Activated B cell treated with CpG ODN at 0.5 μM for 24 hours (primary cell): ENCODE data around the gene FOSL1. TPM values are rescaled to one million over a fixed set of nuclear protein-coding genes. Genes with fewer than 3 reads are reported as not detected.

Experiments
- ATAC-seq: fragments of 200-7000 bp; cut with Tn5 transposase; one replicate; pipeline ENCODE4 v1.10.0; 2021; ENCODE audit warnings: low read depth, mild to moderate bottlenecking, moderate library complexity
- CTCF ChIA-PET: fragments of 350-600 bp; sonication (Branson Sonifier 250); formaldehyde crosslinking; loops from one replicate; lab custom pipeline; 2021; ENCODE audit warnings: antibody characterized with exemption; lab: Charles Lee
- POLR2A ChIA-PET: fragments of 350-600 bp; sonication (Branson Sonifier 250); formaldehyde crosslinking; loops from one replicate; lab custom pipeline; 2021; ENCODE audit warnings: antibody characterized with exemption; lab: Charles Lee
- DNase-seq: peaks from one replicate; pipeline ENCODE4 v3.0.0; 2022
- H3K27ac Mint-ChIP-seq: one replicate; pipeline ENCODE4 v1.8.0; 2020; ENCODE audit warnings: mixed read lengths
- H3K27me3 Mint-ChIP-seq: one replicate; pipeline ENCODE4 v1.8.0; 2021; ENCODE audit warnings: mixed read lengths
- H3K36me3 Mint-ChIP-seq: one replicate; pipeline ENCODE4 v1.8.0; 2021; ENCODE audit warnings: low read depth, mixed read lengths
- H3K4me1 Mint-ChIP-seq: one replicate; pipeline ENCODE4 v1.8.0; 2021; ENCODE audit warnings: mixed read lengths
- H3K4me3 Mint-ChIP-seq: one replicate; pipeline ENCODE4 v1.8.0; 2020; ENCODE audit warnings: mild to moderate bottlenecking, mixed read lengths
- H3K9me3 Mint-ChIP-seq: one replicate; pipeline ENCODE4 v1.8.0; 2020; ENCODE audit warnings: mixed read lengths
- intact Hi-C: fragments of 100-400 bp; cut with micrococcal nuclease; formaldehyde crosslinking; loops from one replicate; pipeline ENCODE4 v1.15.1; 2024
- total RNA-seq: library from RNA; stranded (reverse); gene quantifications from 2 replicates; pipeline ENCODE4 v1.2.3, GENCODE V29; 2022
- TF ChIP-seq, protein P1 (sequence below): fragments of 200-600 bp; IDR thresholded peaks from one replicate; pipeline ENCODE4 v1.8.0; 2022; ENCODE audit warnings: antibody characterized with exemption, mild to moderate bottlenecking

The FOSL1 gene
- total RNA-seq, 1 donor from 2014 or later, result 1.4 TPM

DNA sequence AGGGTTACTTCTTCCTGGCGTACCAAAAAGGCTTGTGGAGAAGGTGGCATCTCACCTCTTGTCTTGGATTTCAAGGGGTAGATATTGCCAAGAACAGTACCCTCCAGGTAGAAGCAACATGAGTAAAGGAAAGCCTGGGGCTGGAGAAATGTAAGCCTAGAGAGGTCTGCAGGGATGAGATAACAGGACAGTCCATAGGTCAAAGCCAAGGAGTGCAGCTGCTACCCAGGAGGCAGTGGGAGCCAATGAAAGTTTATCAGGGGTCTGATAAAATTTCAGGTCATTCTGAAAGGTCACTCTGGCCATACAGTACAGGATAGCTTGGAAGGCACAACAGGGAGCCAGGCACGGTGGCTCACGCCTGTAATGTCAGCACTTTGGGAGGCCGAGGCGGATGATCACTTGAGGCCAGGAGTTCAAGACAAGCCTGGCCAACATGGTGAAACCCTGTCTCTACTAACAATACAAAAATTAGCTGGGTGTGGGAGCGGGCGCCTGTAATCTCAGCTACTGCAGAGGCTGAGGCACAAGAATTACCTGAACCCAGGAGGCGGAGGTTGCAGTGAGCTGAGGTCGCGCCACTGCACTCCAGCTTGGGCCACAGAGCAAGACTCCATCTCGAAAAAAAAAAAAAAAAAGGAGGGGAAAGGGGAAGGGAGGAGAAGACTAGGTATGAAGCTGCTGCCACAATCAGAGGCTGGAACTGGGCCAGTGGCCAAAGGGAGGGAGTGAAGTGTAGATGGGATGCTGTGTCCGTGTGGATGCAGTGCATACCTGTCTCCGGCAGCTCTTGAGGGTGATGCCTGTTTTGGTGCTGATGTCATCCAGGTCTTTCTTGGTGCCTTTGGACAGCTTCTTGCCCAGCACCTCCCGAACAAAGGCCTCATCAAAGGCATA lies 13.1 kb downstream of the FOSL1 start:
- peaks cover 48% of the 10 kb centered on the region for H3K36me3 Mint-ChIP-seq
- TF ChIP-seq, protein P1, sequence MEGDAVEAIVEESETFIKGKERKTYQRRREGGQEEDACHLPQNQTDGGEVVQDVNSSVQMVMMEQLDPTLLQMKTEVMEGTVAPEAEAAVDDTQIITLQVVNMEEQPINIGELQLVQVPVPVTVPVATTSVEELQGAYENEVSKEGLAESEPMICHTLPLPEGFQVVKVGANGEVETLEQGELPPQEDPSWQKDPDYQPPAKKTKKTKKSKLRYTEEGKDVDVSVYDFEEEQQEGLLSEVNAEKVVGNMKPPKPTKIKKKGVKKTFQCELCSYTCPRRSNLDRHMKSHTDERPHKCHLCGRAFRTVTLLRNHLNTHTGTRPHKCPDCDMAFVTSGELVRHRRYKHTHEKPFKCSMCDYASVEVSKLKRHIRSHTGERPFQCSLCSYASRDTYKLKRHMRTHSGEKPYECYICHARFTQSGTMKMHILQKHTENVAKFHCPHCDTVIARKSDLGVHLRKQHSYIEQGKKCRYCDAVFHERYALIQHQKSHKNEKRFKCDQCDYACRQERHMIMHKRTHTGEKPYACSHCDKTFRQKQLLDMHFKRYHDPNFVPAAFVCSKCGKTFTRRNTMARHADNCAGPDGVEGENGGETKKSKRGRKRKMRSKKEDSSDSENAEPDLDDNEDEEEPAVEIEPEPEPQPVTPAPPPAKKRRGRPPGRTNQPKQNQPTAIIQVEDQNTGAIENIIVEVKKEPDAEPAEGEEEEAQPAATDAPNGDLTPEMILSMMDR, result no peak
- no peak for ATAC-seq
- ChIA-PET CTCF (interaction anchor here (1.5 to 4.2 kb wide), 6 partner anchors 13 to 175 kb away, joined by 4 to 63 read pairs (median 20); partner anchors contain the start of genes CFL1, KAT5 and MUS81), POLR2A (interaction anchor here (0.6 to 11.8 kb wide), 10 partner anchors 8 to 360 kb away, joined by 3 to 340 read pairs (median 6); partner anchors contain the start of genes C11orf68, CFL1, DRAP1 and KAT5)
- H3K4me1 Mint-ChIP-seq, result peaks cover 58% of the 10 kb centered on the region
- no peaks in the 10 kb centered on the region for H3K27me3 Mint-ChIP-seq
- intact Hi-C loops, result loop anchor here (10.0 kb wide), 1 partner anchor 248 kb away; no protein-coding TSS in a partner anchor
- no peak for DNase-seq
- peak overlapping the region; percentile 98 for H3K4me3 Mint-ChIP-seq
- H3K27ac Mint-ChIP-seq, result peak overlapping the region; percentile 95
- no peaks in the 10 kb centered on the region for H3K9me3 Mint-ChIP-seq

DNA sequence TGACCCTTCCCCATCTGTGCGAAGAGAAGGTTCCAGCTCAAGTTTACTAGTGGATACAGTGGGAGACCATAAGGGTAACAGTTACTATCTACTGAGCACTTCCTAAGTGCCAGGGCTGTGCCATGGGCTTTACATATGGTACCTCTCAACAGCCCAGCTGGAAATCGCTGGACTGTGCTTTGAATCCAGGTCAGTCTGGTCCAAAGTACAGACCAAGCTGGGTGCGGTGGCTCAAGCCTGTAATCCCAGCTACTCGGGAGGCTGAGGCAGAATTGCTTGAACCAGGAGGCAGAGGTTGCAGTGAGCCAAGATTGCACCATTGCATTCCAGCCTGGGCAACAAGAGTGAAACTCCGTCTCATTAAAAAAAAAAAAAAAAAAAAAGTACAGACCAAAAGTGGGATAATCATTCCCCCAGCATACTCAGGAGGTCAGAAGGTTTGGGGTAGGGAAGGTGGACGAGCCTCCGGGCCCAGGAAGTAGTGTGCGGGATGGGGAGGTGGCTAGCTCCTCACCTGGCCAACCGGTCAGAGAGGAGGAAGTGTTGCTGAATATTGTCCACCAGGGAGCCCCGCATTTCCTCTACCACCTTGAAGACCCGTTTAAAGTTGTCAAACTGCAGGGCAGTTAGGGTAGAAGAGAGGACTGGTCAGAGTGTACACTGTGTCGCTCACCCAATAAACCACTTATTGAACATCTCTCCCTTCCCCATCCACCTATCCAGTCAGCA lies 14.2 kb downstream of the FOSL1 start:
- intact Hi-C loops, result loop anchor here (10.0 kb wide), 1 partner anchor 249 kb away; no protein-coding TSS in a partner anchor
- Mint-ChIP-seq H3K27me3 (no peaks in the 10 kb centered on the region), H3K4me3 (no peak overlapping the region), H3K9me3 (no peaks in the 10 kb centered on the region), H3K27ac (no peak overlapping the region), H3K36me3 (peaks cover 49% of the 10 kb centered on the region), H3K4me1 (peaks cover 57% of the 10 kb centered on the region)
- ChIA-PET POLR2A (interaction anchor here (0.7 to 11.8 kb wide), 10 partner anchors 8 to 790 kb away, joined by 3 to 340 read pairs (median 7); partner anchors contain the start of genes BANF1, CFL1, EFEMP2 and EIF1AD), CTCF (interaction anchor here (0.6 to 4.0 kb wide), 15 partner anchors 8 to 174 kb away, joined by 3 to 67 read pairs (median 9); partner anchors contain the start of genes KAT5, MUS81 and SNX32)
- TF ChIP-seq, protein P1, result no peak
- no peak for ATAC-seq
- DNase-seq, result no peak

DNA sequence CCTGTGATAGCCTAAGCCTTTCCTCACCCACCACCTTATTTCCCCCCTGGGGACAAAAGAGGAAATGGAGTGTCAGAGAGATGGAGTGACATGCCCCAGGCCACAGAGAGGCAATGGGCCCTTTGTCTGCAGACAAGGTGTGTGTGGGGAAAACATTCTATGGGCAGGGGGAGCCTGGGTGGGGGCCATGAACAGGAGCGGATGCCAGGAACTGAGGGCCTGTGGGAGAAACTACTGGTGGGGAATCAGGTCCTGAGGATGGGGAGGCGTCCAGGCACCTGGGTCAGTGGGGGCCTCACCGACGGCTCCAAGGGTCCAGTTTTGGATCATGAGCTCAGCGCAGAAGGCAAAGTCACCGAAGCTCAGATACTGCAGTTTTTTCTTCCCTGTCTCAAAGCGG lies 15.0 kb downstream of the FOSL1 start:
- Mint-ChIP-seq H3K9me3 (no peaks in the 10 kb centered on the region), H3K27me3 (no peaks in the 10 kb centered on the region), H3K27ac (peak overlapping the region; percentile 69), H3K4me3 (no peak overlapping the region), H3K36me3 (peaks cover 49% of the 10 kb centered on the region), H3K4me1 (peaks cover 58% of the 10 kb centered on the region)
- TF ChIP-seq, protein P1, result no peak
- ChIA-PET CTCF (interaction anchor here (0.6 to 4.0 kb wide), 40 partner anchors 9 to 343 kb away, joined by 3 to 67 read pairs (median 6); partner anchors contain the start of genes AP5B1, BANF1, EIF1AD and FOSL1), POLR2A (interaction anchor here (0.6 to 11.8 kb wide), 16 partner anchors 9 to 360 kb away, joined by 3 to 340 read pairs (median 6); partner anchors contain the start of genes BANF1, C11orf68, CFL1 and DRAP1)
- ATAC-seq, result no peak
- DNase-seq, result no peak
- intact Hi-C loops, result loop anchor here (10.0 kb wide), 1 partner anchor 250 kb away; no protein-coding TSS in a partner anchor

DNA sequence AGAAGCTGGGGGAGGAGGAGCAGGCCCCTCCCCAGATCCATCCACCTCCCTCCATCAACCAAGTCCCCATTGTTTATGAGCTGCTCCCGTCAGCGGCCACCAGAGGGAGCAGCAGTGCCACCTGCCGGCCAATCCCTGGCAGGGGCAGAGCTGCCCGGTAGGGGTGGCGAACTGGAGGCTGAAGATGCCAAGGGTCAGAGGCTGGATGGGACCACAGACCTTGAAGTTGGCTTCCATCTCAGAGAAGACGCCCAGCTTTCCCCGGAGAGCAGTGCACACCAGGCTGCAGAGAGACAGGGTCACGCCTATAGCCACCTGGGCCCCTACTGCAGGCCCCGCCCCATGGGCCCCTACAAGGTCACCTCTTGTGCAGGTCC lies 15.5 kb downstream of the FOSL1 start:
- TF ChIP-seq, protein P1, result no peak
- H3K4me3 Mint-ChIP-seq, result peak overlapping the region; percentile 32
- peak; percentile 45 for ATAC-seq
- intact Hi-C loops, result loop anchor here (1.0 to 10.0 kb wide), 4 partner anchors 24 to 250 kb away; partner anchors contain the start of gene MUS81
- CTCF ChIA-PET, result interaction anchor here (0.6 to 4.0 kb wide), 40 partner anchors 8 to 343 kb away, joined by 3 to 67 read pairs (median 5); partner anchors contain the start of genes AP5B1, BANF1, EIF1AD and FOSL1
- POLR2A ChIA-PET, result interaction anchor here (0.6 to 11.8 kb wide), 20 partner anchors 9 to 360 kb away, joined by 3 to 340 read pairs (median 5); partner anchors contain the start of genes BANF1, C11orf68, CFL1 and DRAP1
- no peaks in the 10 kb centered on the region for H3K9me3 Mint-ChIP-seq
- DNase-seq, result peak; percentile 80
- peaks cover 49% of the 10 kb centered on the region for H3K36me3 Mint-ChIP-seq
- no peaks in the 10 kb centered on the region for H3K27me3 Mint-ChIP-seq
- H3K27ac Mint-ChIP-seq, result peak overlapping the region; percentile 69
- peaks cover 55% of the 10 kb centered on the region for H3K4me1 Mint-ChIP-seq
